ENCODE measurements around the gene TMEM37.

TMEM37 gene

GRCh38 chr2:119434664-119435063 lies 3.0 kb downstream of the TMEM37 start:
- no peak for DNase-seq (ENCODE audit: low spot score)

DNA sequence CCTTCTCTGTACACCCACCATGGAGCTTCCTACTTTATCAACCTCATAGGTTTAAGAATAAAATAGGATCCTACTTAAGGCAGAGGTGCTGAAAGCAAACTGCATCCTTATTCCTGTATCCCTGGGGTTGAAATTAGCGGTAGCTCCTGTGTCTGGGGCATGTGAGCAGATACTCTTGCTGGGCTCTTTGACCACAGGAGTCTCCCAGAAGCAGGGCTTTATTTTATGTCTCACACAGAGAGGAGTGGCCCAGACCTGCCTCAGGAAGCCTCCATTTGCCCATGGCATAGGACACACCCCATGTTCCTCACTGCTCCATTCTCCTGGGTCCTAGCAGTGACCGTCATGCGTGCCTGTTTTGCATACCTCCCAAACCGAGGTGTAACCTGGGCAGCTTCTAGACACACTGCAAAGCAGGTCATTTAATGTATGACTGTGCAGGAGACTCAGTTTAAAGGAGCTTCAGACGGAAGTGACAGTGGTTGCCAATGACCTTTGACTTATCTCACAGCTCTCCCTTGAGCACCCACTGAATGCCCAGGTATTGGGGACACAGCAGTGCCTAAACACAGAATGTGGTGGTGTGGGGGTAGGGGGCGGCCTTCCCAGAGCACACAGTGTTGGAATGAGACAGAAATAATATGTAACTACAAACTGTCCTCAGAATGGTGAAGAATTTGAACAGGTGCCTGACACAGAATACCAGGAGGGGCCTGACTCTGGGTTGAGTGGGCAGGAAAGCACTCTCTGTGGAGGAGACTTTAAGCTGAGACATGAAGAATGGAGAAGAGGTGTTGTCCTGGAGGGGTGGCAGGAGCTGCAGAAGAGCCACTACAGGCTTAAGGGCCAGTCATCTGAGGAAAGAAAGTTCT lies 3.7 kb downstream of the TMEM37 start:
- DNase-seq (ENCODE audit: low spot score): no peak

DNA sequence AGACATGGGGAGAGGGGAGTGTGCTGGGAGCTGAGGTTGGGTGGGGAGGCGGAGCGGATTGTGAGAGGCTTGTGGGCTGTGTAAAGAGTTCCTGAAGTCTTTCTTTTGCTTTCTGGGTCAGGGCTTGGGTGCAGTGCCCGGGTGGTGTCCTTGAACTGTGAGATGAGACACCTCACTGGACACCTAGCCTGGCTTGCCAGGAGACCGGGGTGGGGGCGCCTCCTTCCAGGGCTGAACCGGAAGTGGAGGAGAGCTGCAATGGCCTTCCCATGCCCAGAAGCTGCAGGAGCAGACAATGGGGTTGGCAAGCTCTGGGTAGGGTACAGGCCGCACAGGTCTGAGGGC lies 4.3 kb downstream of the TMEM37 start:
- DNase-seq (ENCODE audit: low spot score): no peak

DNA sequence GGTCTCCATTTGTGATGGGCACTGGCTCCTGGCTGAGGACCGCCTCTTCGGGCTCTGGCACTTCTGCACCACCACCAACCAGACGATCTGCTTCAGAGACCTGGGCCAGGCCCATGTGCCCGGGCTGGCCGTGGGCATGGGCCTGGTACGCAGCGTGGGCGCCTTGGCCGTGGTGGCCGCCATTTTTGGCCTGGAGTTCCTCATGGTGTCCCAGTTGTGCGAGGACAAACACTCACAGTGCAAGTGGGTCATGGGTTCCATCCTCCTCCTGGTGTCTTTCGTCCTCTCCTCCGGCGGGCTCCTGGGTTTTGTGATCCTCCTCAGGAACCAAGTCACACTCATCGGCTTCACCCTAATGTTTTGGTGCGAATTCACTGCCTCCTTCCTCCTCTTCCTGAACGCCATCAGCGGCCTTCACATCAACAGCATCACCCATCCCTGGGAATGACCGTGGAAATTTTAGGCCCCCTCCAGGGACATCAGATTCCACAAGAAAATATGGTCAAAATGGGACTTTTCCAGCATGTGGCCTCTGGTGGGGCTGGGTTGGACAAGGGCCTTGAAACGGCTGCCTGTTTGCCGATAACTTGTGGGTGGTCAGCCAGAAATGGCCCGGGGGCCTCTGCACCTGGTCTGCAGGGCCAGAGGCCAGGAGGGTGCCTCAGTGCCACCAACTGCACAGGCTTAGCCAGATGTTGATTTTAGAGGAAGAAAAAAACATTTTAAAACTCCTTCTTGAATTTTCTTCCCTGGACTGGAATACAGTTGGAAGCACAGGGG lies 5.5 kb downstream of the TMEM37 start:
- DNase-seq (ENCODE audit: low spot score): no peak

DNA sequence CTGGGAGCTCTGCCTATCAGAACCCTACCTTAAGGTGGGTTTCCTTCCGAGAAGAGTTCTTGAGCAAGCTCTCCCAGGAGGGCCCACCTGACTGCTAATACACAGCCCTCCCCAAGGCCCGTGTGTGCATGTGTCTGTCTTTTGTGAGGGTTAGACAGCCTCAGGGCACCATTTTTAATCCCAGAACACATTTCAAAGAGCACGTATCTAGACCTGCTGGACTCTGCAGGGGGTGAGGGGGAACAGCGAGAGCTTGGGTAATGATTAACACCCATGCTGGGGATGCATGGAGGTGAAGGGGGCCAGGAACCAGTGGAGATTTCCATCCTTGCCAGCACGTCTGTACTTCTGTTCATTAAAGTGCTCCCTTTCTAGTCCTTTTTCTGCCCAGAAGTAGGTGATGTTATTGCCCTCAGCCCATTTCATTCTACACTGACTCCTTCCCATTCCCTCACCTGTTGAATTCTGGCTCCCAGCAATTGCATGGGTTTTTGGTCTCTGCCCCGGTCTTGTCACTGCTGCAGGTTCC lies 6.5 kb downstream of the TMEM37 start:
- no peak for DNase-seq (ENCODE audit: low spot score)

GRCh38 chr2:119438726-119439284 lies 7.2 kb downstream of the TMEM37 start:
- DNase-seq (ENCODE audit: low spot score): no peak

- DNase-seq (ENCODE audit: low spot score): no peak
Measured at GRCh38 chr2:119439574-119440500, 8.2 kb downstream of the TMEM37 start.

GRCh38 chr2:119440501-119440870 lies 8.8 kb downstream of the TMEM37 start:
- no peak for DNase-seq (ENCODE audit: low spot score)

GRCh38 chr2:119440873-119441272 lies 9.2 kb downstream of the TMEM37 start:
- no peak for DNase-seq (ENCODE audit: low spot score)

- DNase-seq (ENCODE audit: low spot score): no peak
Measured at GRCh38 chr2:119441376-119442225, 9.9 kb downstream of the TMEM37 start.

DNA sequence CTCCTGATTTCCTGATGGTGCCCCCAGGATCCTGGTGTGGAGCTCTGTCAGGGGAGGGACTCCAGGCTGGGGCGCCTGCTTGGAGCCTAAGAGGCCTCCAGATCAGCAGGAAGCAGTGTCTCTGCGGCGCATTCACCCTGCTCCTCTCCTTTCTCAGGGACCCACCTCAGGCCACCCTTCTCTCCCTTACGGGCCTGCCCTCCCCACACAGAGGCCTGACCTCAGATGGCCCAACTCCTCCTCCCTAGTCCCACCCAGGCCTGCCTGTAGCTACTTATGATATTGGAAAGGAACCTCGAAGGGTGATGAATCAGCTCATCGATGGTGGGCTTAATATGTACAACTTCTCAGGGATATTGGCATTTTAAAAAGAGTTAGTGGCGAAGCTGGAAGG lies 10.6 kb downstream of the TMEM37 start:
- DNase-seq (ENCODE audit: low spot score): no peak

- no peak for DNase-seq (ENCODE audit: low spot score)
Measured at GRCh38 chr2:119442850-119443249, 11.2 kb downstream of the TMEM37 start.

- DNase-seq (ENCODE audit: low spot score): no peak
Measured at GRCh38 chr2:119446037-119446436, 14.4 kb downstream of the TMEM37 start.

- DNase-seq (ENCODE audit: low spot score): no peak
Measured at GRCh38 chr2:119448427-119449141, 16.9 kb downstream of the TMEM37 start.

DNA sequence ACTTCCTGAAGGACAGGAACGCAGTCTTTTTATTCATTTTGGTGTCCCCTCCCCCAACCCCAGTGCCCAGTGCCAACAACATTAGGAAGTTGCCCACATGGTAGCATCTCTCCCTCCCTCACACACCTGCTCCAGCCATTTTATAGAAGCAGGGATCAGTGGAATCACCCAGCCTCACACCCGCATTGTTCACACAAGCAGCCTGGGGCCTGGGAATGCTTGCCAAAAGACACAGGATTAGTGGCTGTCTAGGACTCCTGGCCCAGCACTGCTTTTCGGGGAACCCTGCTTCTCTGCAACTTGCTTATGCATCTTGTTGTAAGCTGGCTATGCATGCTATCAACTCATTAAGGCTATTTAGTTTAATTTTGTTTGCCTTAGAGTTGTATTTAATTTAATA lies 17.9 kb downstream of the TMEM37 start:
- DNase-seq (ENCODE audit: low spot score): no peak

- no peak for DNase-seq (ENCODE audit: low spot score)
Measured at GRCh38 chr2:119451336-119452050, 19.8 kb downstream of the TMEM37 start.

GRCh38 chr2:119453972-119454593 lies 22.4 kb downstream of the TMEM37 start:
- no peak for DNase-seq (ENCODE audit: low spot score)

DNA sequence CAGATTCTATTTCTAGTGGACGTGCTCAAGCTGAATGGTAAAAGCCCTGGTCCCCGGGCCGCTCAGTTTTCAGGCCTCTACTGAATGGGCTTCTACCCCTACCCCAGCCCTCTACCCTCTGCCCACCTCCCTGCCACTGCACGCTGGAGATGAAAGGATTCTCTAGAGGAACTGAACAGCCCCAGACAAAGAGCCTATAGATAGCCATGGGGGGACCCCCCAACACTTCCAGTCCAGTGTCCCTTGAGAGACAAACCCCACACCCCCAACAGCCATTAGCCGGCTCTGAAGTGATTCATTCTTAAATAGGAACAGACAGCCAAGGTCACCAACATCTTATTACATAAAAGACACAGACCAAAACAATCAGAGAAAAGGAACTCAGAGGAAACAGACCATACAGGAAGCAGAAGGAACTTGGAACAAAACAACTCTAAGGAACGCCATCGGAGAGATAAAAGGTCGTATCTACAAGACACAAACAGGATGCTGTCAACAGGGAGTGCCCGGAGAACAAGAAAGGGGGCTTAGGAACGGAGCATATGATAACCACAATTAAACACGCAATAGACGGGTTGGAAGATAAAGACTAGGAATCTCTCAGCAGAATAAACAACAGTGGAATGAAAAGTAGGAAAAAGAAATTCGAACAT lies 23.5 kb downstream of the TMEM37 start:
- no peak for DNase-seq (ENCODE audit: low spot score)

DNA sequence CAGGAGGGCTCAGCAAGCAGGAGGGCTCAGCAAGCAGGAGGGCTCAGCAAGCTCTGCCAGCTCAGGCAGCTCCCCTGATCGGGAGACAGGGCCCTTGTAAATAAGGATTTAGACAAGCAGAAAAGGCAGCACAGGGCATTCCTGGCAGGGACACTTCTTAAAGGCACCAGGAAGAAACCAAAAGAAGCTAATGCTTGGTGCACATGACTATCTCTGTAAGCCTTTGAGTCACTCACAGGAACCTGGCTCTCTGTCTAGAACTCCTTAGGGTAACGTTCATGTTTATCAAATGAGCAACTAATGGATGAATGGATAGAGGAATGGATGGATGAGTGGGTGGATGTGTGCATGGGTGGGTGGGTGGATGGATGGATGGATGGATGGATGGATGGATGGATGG lies 28.4 kb downstream of the TMEM37 start:
- no peak for DNase-seq (ENCODE audit: low spot score)

Measured in NAMALWA (cell line).